Endothelial cell (in vitro differentiated cells): Measurements from ENCODE around the gene TP53RK. TPM values are rescaled to one million over a fixed set of nuclear protein-coding genes. Genes with fewer than 3 reads are reported as not detected.

Experiments
- DNase-seq: peaks from one replicate; pipeline ENCODE4 v3.0.0; 2021; ENCODE audit warnings: low spot score
- H3K27ac Mint-ChIP-seq: one replicate; pipeline ENCODE4 v1.8.0; 2021; ENCODE audit warnings: mixed read lengths, inconsistent platforms; ENCODE audit not compliant: unreplicated experiment
- H3K27me3 Mint-ChIP-seq: one replicate; pipeline ENCODE4 v1.8.0; 2021; ENCODE audit warnings: mild to moderate bottlenecking, moderate library complexity, mixed read lengths, inconsistent platforms; ENCODE audit not compliant: unreplicated experiment
- H3K36me3 Mint-ChIP-seq: one replicate; pipeline ENCODE4 v1.8.0; 2021; ENCODE audit warnings: mild to moderate bottlenecking, low read depth, mixed read lengths, inconsistent platforms; ENCODE audit not compliant: unreplicated experiment
- H3K4me1 Mint-ChIP-seq: one replicate; pipeline ENCODE4 v1.8.0; 2021; ENCODE audit warnings: mild to moderate bottlenecking, mixed read lengths, inconsistent platforms; ENCODE audit not compliant: unreplicated experiment
- H3K4me3 Mint-ChIP-seq: one replicate; pipeline ENCODE4 v1.8.0; 2021; ENCODE audit warnings: mild to moderate bottlenecking, mixed read lengths, inconsistent platforms; ENCODE audit not compliant: unreplicated experiment
- H3K9me3 Mint-ChIP-seq: one replicate; pipeline ENCODE4 v1.8.0; 2021; ENCODE audit warnings: mixed read lengths, inconsistent platforms; ENCODE audit not compliant: unreplicated experiment
- total RNA-seq: library from RNA; stranded (reverse); fragmentation: NEBNext Ultra II Directional; extraction: Animal tissue kit (Norgen Biotek cat#: 25700); gene quantifications from one replicate; pipeline ENCODE4 v1.2.1, GENCODE V29; 2021; ENCODE audit not compliant: unreplicated experiment
- TF ChIP-seq, protein P1 (sequence below): fragments of 200-600 bp; sonication (generic); IDR thresholded peaks from one replicate; pipeline ENCODE4 v1.5.0; 2021; ENCODE audit warnings: antibody characterized with exemption; ENCODE audit not compliant: unreplicated experiment

TP53RK gene
- total RNA-seq, 1 donor from 2014 or later: 10.2 TPM

DNA sequence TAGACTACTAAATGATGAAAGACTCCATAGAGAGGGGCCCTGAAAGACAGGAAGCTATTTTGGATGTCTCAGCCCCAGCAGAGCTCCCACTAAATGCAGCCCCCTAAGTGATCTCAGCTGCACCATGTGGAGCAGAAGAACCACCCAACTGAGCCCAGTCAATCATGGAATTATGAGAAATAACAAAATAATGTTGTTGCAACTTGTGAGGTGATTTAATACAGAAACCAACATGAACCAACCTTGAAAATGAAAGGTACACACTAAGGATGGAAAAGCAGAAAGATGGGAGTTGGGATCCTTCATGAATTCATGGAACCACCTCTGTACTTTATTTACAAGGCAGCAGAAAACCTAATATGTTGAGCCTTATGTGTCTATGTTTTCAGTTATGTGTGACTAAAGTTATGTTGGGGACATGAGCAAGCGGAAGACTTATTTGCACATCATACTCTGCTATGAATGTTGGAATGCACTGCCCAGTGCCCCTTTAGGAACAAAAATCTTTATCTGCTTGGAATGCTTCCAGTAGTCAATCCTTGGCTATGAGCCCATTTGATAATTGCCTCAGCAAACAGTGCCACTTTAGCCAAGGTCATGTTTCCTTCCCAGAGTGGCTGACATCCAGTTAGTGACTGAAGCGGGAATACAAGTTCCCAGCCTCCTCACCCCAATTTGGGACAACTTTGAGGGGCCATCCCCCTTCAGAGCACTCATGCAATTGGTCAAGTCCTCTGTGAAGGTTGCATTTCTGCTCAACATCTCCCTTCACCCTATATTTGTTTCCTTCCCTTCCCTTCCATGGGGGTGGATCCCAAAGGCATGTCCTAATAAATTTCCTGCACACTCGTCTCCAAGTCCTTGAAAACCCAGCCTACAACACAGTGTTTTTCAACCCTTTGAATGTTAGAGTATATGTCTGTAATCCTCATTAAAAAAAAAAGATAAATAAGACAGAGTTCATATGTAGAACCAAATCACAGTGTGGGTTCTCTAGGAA is 18.4 kb downstream of the TP53RK start:
- peaks cover 11% of the 10 kb centered on the region for H3K36me3 Mint-ChIP-seq
- no peak for DNase-seq
- no peak overlapping the region for H3K27ac Mint-ChIP-seq
- H3K9me3 Mint-ChIP-seq: no peaks in the 10 kb centered on the region
- peaks cover 1% of the 10 kb centered on the region for H3K27me3 Mint-ChIP-seq
- TF ChIP-seq, protein P1, sequence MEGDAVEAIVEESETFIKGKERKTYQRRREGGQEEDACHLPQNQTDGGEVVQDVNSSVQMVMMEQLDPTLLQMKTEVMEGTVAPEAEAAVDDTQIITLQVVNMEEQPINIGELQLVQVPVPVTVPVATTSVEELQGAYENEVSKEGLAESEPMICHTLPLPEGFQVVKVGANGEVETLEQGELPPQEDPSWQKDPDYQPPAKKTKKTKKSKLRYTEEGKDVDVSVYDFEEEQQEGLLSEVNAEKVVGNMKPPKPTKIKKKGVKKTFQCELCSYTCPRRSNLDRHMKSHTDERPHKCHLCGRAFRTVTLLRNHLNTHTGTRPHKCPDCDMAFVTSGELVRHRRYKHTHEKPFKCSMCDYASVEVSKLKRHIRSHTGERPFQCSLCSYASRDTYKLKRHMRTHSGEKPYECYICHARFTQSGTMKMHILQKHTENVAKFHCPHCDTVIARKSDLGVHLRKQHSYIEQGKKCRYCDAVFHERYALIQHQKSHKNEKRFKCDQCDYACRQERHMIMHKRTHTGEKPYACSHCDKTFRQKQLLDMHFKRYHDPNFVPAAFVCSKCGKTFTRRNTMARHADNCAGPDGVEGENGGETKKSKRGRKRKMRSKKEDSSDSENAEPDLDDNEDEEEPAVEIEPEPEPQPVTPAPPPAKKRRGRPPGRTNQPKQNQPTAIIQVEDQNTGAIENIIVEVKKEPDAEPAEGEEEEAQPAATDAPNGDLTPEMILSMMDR: no peak
- no peak overlapping the region for H3K4me3 Mint-ChIP-seq
- H3K4me1 Mint-ChIP-seq: no peaks in the 10 kb centered on the region

DNA sequence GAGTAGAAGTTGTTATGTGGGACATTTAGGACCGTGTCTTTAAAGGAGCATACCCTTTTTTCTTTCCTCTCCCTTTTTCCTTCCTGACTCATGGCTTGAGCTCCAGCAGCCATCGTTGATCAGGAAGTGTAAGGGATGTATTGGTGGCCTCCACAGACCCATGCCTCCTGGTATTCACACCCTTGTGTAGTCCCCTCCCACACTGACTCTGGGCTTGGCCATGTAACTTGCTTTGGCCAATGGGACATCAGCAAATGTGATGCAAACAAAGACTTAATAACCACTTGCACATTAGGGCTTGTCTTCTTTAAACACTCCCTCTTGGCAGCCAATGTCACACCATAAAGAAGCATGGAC is 19.0 kb downstream of the TP53RK start:
- Mint-ChIP-seq H3K9me3 (no peaks in the 10 kb centered on the region), H3K27me3 (peaks cover 1% of the 10 kb centered on the region)

DNA sequence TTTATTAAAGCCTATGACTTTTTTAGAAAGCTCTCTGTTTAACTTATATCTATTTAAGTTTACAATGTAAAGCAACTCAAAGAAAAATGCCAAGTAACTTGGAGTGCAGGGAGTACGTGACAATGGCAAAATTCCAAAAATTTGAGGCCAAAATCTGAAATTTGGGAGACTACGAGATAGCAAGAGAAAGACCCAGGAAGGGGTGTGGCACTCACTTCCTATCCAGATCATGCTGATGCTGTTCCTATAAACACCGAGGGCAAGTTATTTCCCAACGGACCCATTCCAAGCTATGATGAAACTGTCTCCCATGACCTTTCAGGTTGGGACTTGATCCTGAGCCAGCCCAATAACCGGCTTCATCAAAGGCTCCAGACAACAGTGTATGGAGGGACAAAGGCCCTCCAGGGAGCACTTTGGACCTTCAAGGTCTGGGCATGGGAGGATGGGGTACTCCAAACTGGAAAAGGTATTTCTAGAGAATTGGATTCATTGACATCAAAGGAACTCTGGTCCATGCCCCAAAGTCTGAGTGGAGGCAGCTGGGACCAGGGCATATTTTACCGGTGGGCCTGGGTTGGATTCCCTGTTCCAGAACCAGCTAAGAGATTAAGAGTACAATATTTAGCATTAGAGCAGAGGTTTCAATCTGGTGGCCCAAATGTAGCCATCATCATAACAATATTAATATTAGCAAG is 22.3 kb downstream of the TP53RK start:
- peaks cover 11% of the 10 kb centered on the region for H3K36me3 Mint-ChIP-seq
- TF ChIP-seq, protein P1: no peak
- H3K9me3 Mint-ChIP-seq: no peaks in the 10 kb centered on the region
- no peaks in the 10 kb centered on the region for H3K4me1 Mint-ChIP-seq
- no peaks in the 10 kb centered on the region for H3K27me3 Mint-ChIP-seq
- H3K4me3 Mint-ChIP-seq: no peak overlapping the region
- H3K27ac Mint-ChIP-seq: no peak overlapping the region
- no peak for DNase-seq

More for the DNA sequence above, 19.0 kb downstream of the TP53RK start:
- Mint-ChIP-seq H3K36me3 (peaks cover 11% of the 10 kb centered on the region), H3K4me1 (no peaks in the 10 kb centered on the region), H3K27ac (no peak overlapping the region), H3K4me3 (no peak overlapping the region)
- TF ChIP-seq, protein P1: no peak
- DNase-seq: no peak

DNA sequence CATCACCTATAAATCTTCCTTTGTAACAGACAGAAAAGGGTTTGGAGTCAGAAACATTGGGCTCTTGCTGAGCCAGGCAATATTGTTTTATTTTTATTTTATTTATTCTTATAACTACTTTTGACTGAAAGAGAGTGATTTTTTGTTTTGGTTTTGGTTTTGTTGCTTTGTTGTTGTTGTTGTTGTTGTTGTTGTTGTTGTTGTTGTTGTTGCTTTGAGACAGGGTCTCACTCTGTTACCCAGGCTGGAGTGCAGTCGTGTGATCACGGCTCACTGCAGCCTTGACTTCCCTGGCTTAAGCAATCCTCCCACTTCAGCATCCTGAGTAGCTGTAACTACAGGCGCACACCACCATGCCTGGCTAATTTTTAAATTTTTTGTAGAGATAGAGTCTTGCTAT is 22.9 kb downstream of the TP53RK start:
- TF ChIP-seq, protein P1: no peak
- Mint-ChIP-seq H3K36me3 (peaks cover 9% of the 10 kb centered on the region), H3K27me3 (no peaks in the 10 kb centered on the region), H3K4me3 (no peak overlapping the region), H3K4me1 (no peaks in the 10 kb centered on the region), H3K27ac (no peak overlapping the region), H3K9me3 (no peaks in the 10 kb centered on the region)
- no peak for DNase-seq
